Keratinocyte (primary cell): Measurements from ENCODE around the gene PHKA2. TPM values are rescaled to one million over a fixed set of nuclear protein-coding genes. Genes with fewer than 3 reads are reported as not detected.

Experiments used
- DNase-seq: peaks from one replicate; pipeline ENCODE4 v3.0.0-alpha.2; 2011; ENCODE audit warnings: low read depth, missing footprints, low spot score
- FAIRE-seq: peaks from 2 replicates; lab custom pipeline; 2011; peaks lifted over from hg19 to GRCh38; lab: Jason Lieb, UNC
- H2AFZ ChIP-seq: 2 replicates; pipeline ENCODE4 v1.6.0; 2012; ENCODE audit warnings: low read length, control low read depth, inconsistent platforms; ENCODE audit not compliant: control insufficient read depth
- H3K27ac ChIP-seq: 2 replicates; pipeline ENCODE4 v1.5.1; 2011; ENCODE audit warnings: low read length; ENCODE audit not compliant: control insufficient read depth, insufficient read depth
- H3K27me3 ChIP-seq: 3 replicates; pipeline ENCODE4 v1.6.0; 2011; ENCODE audit warnings: low read length; ENCODE audit not compliant: control insufficient read depth, insufficient read depth; ENCODE audit errors: extremely low read depth
- H3K36me3 ChIP-seq, 2 experiments: 2 replicates in 1 of 2; 3 replicates in 1 of 2; pipeline ENCODE4 v1.5.1; 2011; ENCODE audit warnings: low read length in 2 of 2, mild to moderate bottlenecking in 1 of 2; ENCODE audit not compliant: control insufficient read depth in 2 of 2, insufficient read depth in 2 of 2; ENCODE audit errors: extremely low read depth in 1 of 2
- H3K4me1 ChIP-seq: 3 replicates; pipeline ENCODE4 v1.5.1; 2011; ENCODE audit warnings: low read length; ENCODE audit not compliant: control insufficient read depth, insufficient read depth; ENCODE audit errors: extremely low read depth
- H3K4me2 ChIP-seq: 3 replicates; pipeline ENCODE4 v1.6.0; 2011; ENCODE audit warnings: low read depth, low read length; ENCODE audit not compliant: control insufficient read depth, insufficient read depth; ENCODE audit errors: extremely low read depth
- H3K4me3 ChIP-seq, 3 experiments: fragments of 200-600 bp in 1 of 3; sonication (generic) in 1 of 3; 2 replicates in 2 of 3; 3 replicates in 1 of 3; pipeline ENCODE4 v1.5.1; 2011 to 2016; ENCODE audit warnings: low read length in 3 of 3, mild to moderate bottlenecking in 3 of 3, control low read depth in 2 of 3, inconsistent platforms in 1 of 3, low read depth in 1 of 3, mixed read lengths in 1 of 3, mixed run types in 1 of 3, moderate library complexity in 1 of 3; ENCODE audit not compliant: control insufficient read depth in 2 of 3, insufficient read depth in 2 of 3; ENCODE audit errors: extremely low read depth in 1 of 3
- H3K79me2 ChIP-seq: 2 replicates; pipeline ENCODE4 v1.6.0; 2012; ENCODE audit warnings: low read length; ENCODE audit not compliant: control insufficient read depth, insufficient read depth
- H3K9ac ChIP-seq: 3 replicates; pipeline ENCODE4 v1.6.0; 2011; ENCODE audit warnings: low read length; ENCODE audit not compliant: control insufficient read depth, insufficient read depth; ENCODE audit errors: extremely low read depth
- H3K9me1 ChIP-seq: 3 replicates; pipeline ENCODE4 v1.6.0; 2011; ENCODE audit warnings: low read length; ENCODE audit not compliant: control insufficient read depth, insufficient read depth; ENCODE audit errors: extremely low read depth
- H3K9me3 ChIP-seq: 2 replicates; pipeline ENCODE4 v1.5.1; 2012; ENCODE audit warnings: low read depth, low read length; ENCODE audit not compliant: control insufficient read depth
- H4K20me1 ChIP-seq: 3 replicates; pipeline ENCODE4 v1.6.0; 2011; ENCODE audit warnings: low read length; ENCODE audit not compliant: control insufficient read depth, insufficient read depth; ENCODE audit errors: extremely low read depth
- CTCF ChIP-seq, 3 experiments: IDR thresholded peaks in 1 of 3; conservative IDR thresholded peaks in 1 of 3; optimal IDR thresholded peaks in 1 of 3; 2 replicates in 2 of 3; 3 replicates in 1 of 3; pipeline versions ENCODE3 to v1.5.1; 2011; ENCODE audit warnings: low read length in 3 of 3, mild to moderate bottlenecking in 3 of 3, moderate library complexity in 2 of 3, control low read depth in 1 of 3, inconsistent platforms in 1 of 3; ENCODE audit not compliant: insufficient read depth in 2 of 3; ENCODE audit errors: extremely low read depth in 1 of 3
- EZH2 ChIP-seq: IDR thresholded peaks from one replicate; pipeline ENCODE4 v1.6.1; 2012; ENCODE audit warnings: inconsistent platforms, mild to moderate bottlenecking, low read length, moderate library complexity
- dilution Hi-C: fragments of 300-500 bp; cut with MboI; formaldehyde crosslinking; loops from one replicate; pipeline ENCODE4 v1.7.0; 2020; ENCODE audit warnings: low sequenced_read_pairs; ENCODE audit not compliant: extremely low pct_ligation_motif_present
- polyA plus RNA-seq, 5 experiments: library from polyadenylated mRNA; depleted of rRNA in 3 of 5; stranded (reverse) in 3 of 5; stranded (forward) in 1 of 5; unstranded in 1 of 5; fragments of >200 nt; gene quantifications; 1 replicate in 1 of 5; 2 replicates in 3 of 5; 3 replicates in 1 of 5; pipeline versions ENCODE4 v1.2.1 to v1.2.3, GENCODE V29; 2011 to 2012; ENCODE audit warnings: missing spikeins in 2 of 5, low read depth in 1 of 5, low replicate concordance in 1 of 5

The PHKA2 gene
- polyA plus RNA-seq, 1 donor (not counting 4 experiments of a cell fraction or from before 2014, with no cell fraction given): 14.1 TPM

- H3K4me2 ChIP-seq: peak overlapping the region; percentile 29
- dilution Hi-C loops: no loop called here
- FAIRE-seq: no peak
- no peaks in the 10 kb centered on the region for H3K36me3 ChIP-seq
- DNase-seq: no peak
- no peaks in the 10 kb centered on the region for H3K9me3 ChIP-seq
- H3K4me3 ChIP-seq: peak overlapping the region in 1 of 3 experiments; percentile 23
- no peaks in the 10 kb centered on the region for H3K79me2 ChIP-seq
- TF ChIP-seq EZH2: no peak
- no peak for TF ChIP-seq CTCF (optimal IDR thresholded peaks at IDR 0.05 in 1 of 3, IDR thresholded peaks at IDR 0.05 in 1 of 3, conservative IDR thresholded peaks at IDR 0.05 in 1 of 3; ENCODE audit: extremely low read depth in 1 of 3, insufficient read depth in 2 of 3, low read length in 3 of 3)
- no peak overlapping the region for H2AFZ ChIP-seq
- H4K20me1 ChIP-seq: no peaks in the 10 kb centered on the region
- H3K4me1 ChIP-seq: peaks cover 14% of the 10 kb centered on the region
- no peaks in the 10 kb centered on the region for H3K27me3 ChIP-seq
- H3K27ac ChIP-seq: no peak overlapping the region
- no peak overlapping the region for H3K9ac ChIP-seq
- H3K9me1 ChIP-seq: no peaks in the 10 kb centered on the region
Observed at GRCh38 chrX:18873189-18873791, 110.6 kb downstream of the PHKA2 start.

- Histone ChIP-seq H3K4me2 (peak overlapping the region; percentile 29), H4K20me1 (no peaks in the 10 kb centered on the region), H3K9ac (peak overlapping the region; percentile 39), H3K79me2 (no peaks in the 10 kb centered on the region), H3K9me3 (no peaks in the 10 kb centered on the region), H3K9me1 (no peaks in the 10 kb centered on the region), H3K27ac (no peak overlapping the region), H3K4me3 (no peak overlapping the region), H3K27me3 (no peaks in the 10 kb centered on the region), H3K36me3 (no peaks in the 10 kb centered on the region), H3K4me1 (peaks cover 14% of the 10 kb centered on the region), H2AFZ (no peak overlapping the region)
- FAIRE-seq (no peak), DNase-seq (no peak)
- dilution Hi-C loops: no loop called here
- TF ChIP-seq EZH2: no peak
- no peak for TF ChIP-seq CTCF (optimal IDR thresholded peaks at IDR 0.05 in 1 of 3, IDR thresholded peaks at IDR 0.05 in 1 of 3, conservative IDR thresholded peaks at IDR 0.05 in 1 of 3; ENCODE audit: extremely low read depth in 1 of 3, insufficient read depth in 2 of 3, low read length in 3 of 3)
Observed at GRCh38 chrX:18872621-18873020, 111.3 kb downstream of the PHKA2 start.
